ENCODE data around the gene FAM120AOS. TPM values are rescaled to one million over a fixed set of nuclear protein-coding genes. Genes with fewer than 3 reads are reported as not detected.

The FAM120AOS gene
- total and polyA plus RNA-seq, 2 experiments from 2014 or later: 71.9 to 74.6 TPM

GRCh38 chr9:93422977-93423616 lies 30.3 kb downstream of the FAM120AOS start:
- Histone ChIP-seq H3K4me1 (ENCODE audit: low read depth) (no peaks in the 10 kb centered on the region), H3K4me3 (no peak overlapping the region), H3K9me3 (ENCODE audit: low read depth) (no peaks in the 10 kb centered on the region), H3K27me3 (no peaks in the 10 kb centered on the region), H3K36me3 (no peaks in the 10 kb centered on the region), H3K27ac (no peak overlapping the region)
- no peak for DNase-seq (ENCODE audit: low read depth in 1 of 2, low spot score in 1 of 2)
- TF ChIP-seq CTCF (IDR thresholded peaks at IDR 0.05; ENCODE audit: low read depth, low read length): no peak

GRCh38 chr9:93419023-93419422 lies 34.4 kb downstream of the FAM120AOS start:
- no peaks in the 10 kb centered on the region for H3K4me1 ChIP-seq (ENCODE audit: low read depth)
- H3K4me3 ChIP-seq: no peak overlapping the region
- TF ChIP-seq CTCF (IDR thresholded peaks at IDR 0.05; ENCODE audit: low read depth, low read length): no peak
- no peaks in the 10 kb centered on the region for H3K27me3 ChIP-seq
- no peaks in the 10 kb centered on the region for H3K36me3 ChIP-seq
- no peak overlapping the region for H3K27ac ChIP-seq
- no peaks in the 10 kb centered on the region for H3K9me3 ChIP-seq (ENCODE audit: low read depth)
- DNase-seq (ENCODE audit: low read depth in 1 of 2, low spot score in 1 of 2): no peak

- TF ChIP-seq CTCF (IDR thresholded peaks at IDR 0.05; ENCODE audit: low read depth, low read length): no peak
- H3K36me3 ChIP-seq: no peaks in the 10 kb centered on the region
- no peaks in the 10 kb centered on the region for H3K27me3 ChIP-seq
- no peaks in the 10 kb centered on the region for H3K4me1 ChIP-seq (ENCODE audit: low read depth)
- H3K4me3 ChIP-seq: no peak overlapping the region
- no peaks in the 10 kb centered on the region for H3K9me3 ChIP-seq (ENCODE audit: low read depth)
- H3K27ac ChIP-seq: no peak overlapping the region
- DNase-seq (ENCODE audit: low read depth in 1 of 2, low spot score in 1 of 2): no peak
Observed at GRCh38 chr9:93417538-93417937, 35.8 kb downstream of the FAM120AOS start.

- Histone ChIP-seq H3K4me1 (ENCODE audit: low read depth) (no peaks in the 10 kb centered on the region), H3K9me3 (ENCODE audit: low read depth) (no peaks in the 10 kb centered on the region), H3K4me3 (no peak overlapping the region), H3K27me3 (no peaks in the 10 kb centered on the region), H3K27ac (no peak overlapping the region), H3K36me3 (no peaks in the 10 kb centered on the region)
- no peak for DNase-seq (ENCODE audit: low read depth in 1 of 2, low spot score in 1 of 2)
- TF ChIP-seq CTCF (IDR thresholded peaks at IDR 0.05; ENCODE audit: low read depth, low read length): no peak
Observed at GRCh38 chr9:93416530-93417235, 36.7 kb downstream of the FAM120AOS start.

- H3K36me3 ChIP-seq: no peaks in the 10 kb centered on the region
- DNase-seq (ENCODE audit: low read depth in 1 of 2, low spot score in 1 of 2): no peak
- H3K9me3 ChIP-seq (ENCODE audit: low read depth): no peaks in the 10 kb centered on the region
- no peaks in the 10 kb centered on the region for H3K4me1 ChIP-seq (ENCODE audit: low read depth)
- H3K27me3 ChIP-seq: no peaks in the 10 kb centered on the region
- H3K27ac ChIP-seq: no peak overlapping the region
- no peak for TF ChIP-seq CTCF (IDR thresholded peaks at IDR 0.05; ENCODE audit: low read depth, low read length)
- H3K4me3 ChIP-seq: no peak overlapping the region
Observed at GRCh38 chr9:93415176-93415690, 38.1 kb downstream of the FAM120AOS start.

All from cardiac muscle cell (in vitro differentiated cells and primary cell).